SU-DHL-6 (cell line): ENCODE results near the gene JAK1.

Experiments used
- H2AFZ ChIP-seq: fragments of 200-600 bp; sonication (generic); 2 replicates; pipeline ENCODE4 v1.6.1; 2014; ENCODE audit warnings: low read depth, mild to moderate bottlenecking, moderate library complexity, mixed read lengths, antibody characterized with exemption, low read length; ENCODE audit not compliant: severe bottlenecking
- H3F3A ChIP-seq: fragments of 200-600 bp; shearing (Covaris generic); 2 replicates; pipeline ENCODE4 v1.6.0; 2016; ENCODE audit warnings: antibody characterized with exemption, mild to moderate bottlenecking; ENCODE audit not compliant: insufficient read depth
- H3K27ac ChIP-seq: fragments of 200-600 bp; sonication (generic); 2 replicates; pipeline ENCODE4 v1.5.1; 2016; ENCODE audit warnings: low read depth, mild to moderate bottlenecking, low read length, moderate library complexity, mixed read lengths
- H3K27me3 ChIP-seq: fragments of 200-600 bp; sonication (generic), shearing (Covaris generic); 2 replicates; pipeline ENCODE4 v1.6.0; 2014; ENCODE audit warnings: mild to moderate bottlenecking, low read length
- H3K36me3 ChIP-seq: fragments of 200-600 bp; sonication (generic); 2 replicates; pipeline ENCODE4 v1.6.1; 2014; ENCODE audit warnings: mild to moderate bottlenecking, low read length, mixed read lengths
- H3K4me2 ChIP-seq: fragments of 300-600, 200-600 bp; shearing (Covaris generic), sonication (generic); 2 replicates; pipeline ENCODE4 v1.6.0; 2014; ENCODE audit warnings: low read length, low read depth, mild to moderate bottlenecking; ENCODE audit not compliant: poor library complexity, severe bottlenecking
- H3K4me3 ChIP-seq: fragments of 200-600 bp; sonication (generic); 2 replicates; pipeline ENCODE4 v1.5.1; 2014; ENCODE audit warnings: antibody characterized with exemption, low read length, mild to moderate bottlenecking, mixed read lengths; ENCODE audit not compliant: insufficient read depth, poor library complexity, severe bottlenecking
- H3K79me2 ChIP-seq: fragments of 200-600 bp; sonication (generic); 2 replicates; pipeline ENCODE4 v1.6.1; 2014; ENCODE audit warnings: mild to moderate bottlenecking, low read length, moderate library complexity; ENCODE audit not compliant: insufficient read depth
- H3K9ac ChIP-seq: fragments of 200-600 bp; sonication (generic); 2 replicates; pipeline ENCODE4 v1.7.0; 2014; ENCODE audit warnings: mild to moderate bottlenecking, low read length
- H3K9me2 ChIP-seq: fragments of 200-600 bp; sonication (generic); replicated peaks from 2 replicates; pipeline ENCODE4 v1.6.1; 2014; ENCODE audit warnings: low read length; ENCODE audit not compliant: insufficient read depth
- H3K9me3 ChIP-seq: fragments of 200-600 bp; sonication (generic); 2 replicates; pipeline ENCODE4 v1.6.1; 2014; ENCODE audit warnings: low read length, mixed read lengths; ENCODE audit not compliant: insufficient read depth
- H4K20me1 ChIP-seq: fragments of 200-600 bp; sonication (generic); 2 replicates; pipeline ENCODE4 v1.6.1; 2014; ENCODE audit warnings: low read depth, mild to moderate bottlenecking, antibody characterized with exemption, low read length, moderate library complexity, mixed read lengths
- EZH2phosphoT487 ChIP-seq: fragments of 200-600 bp; sonication (generic), shearing (Covaris generic); conservative IDR thresholded peaks from 2 replicates; pipeline ENCODE4 v1.6.1; 2018; ENCODE audit warnings: mild to moderate bottlenecking, antibody characterized with exemption, low read length, moderate library complexity, mixed read lengths
- TF ChIP-seq, protein P1 (sequence below): fragments of 200-600 bp; sonication (generic); IDR thresholded peaks from one replicate; pipeline ENCODE4 v1.5.1; 2017; ENCODE audit warnings: antibody characterized with exemption, mild to moderate bottlenecking, low read length, moderate library complexity; ENCODE audit not compliant: insufficient read depth, poor library complexity, severe bottlenecking

Gene JAK1

DNA sequence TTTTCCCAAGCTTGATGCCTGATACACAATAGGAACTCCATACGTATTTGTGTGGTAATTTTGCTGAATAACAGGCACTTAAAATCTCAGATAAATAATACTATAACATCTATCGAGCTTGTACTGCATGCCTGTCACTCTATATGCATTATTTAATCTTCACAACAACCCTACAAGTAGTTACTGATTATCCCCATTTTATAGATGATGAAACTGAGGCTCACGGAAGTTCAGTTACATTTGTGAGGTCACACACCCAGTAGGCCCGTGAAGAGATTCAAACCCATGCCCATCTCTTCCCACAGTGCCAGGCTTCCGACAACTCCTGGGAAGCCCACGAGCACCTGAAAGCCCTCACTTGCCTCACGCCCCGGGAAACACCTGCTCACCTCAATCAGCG lies 122.7 kb downstream of the JAK1 start:
- no peak overlapping the region for H3K4me2 ChIP-seq
- H4K20me1 ChIP-seq = no peaks in the 10 kb centered on the region
- no peak overlapping the region for H3K27ac ChIP-seq
- no peak overlapping the region for H3K4me3 ChIP-seq
- no peaks in the 10 kb centered on the region for H3K27me3 ChIP-seq
- H3K9ac ChIP-seq = no peak overlapping the region
- H3K9me2 ChIP-seq = no peaks in the 10 kb centered on the region
- TF ChIP-seq EZH2phosphoT487 = no peak
- TF ChIP-seq, protein P1, sequence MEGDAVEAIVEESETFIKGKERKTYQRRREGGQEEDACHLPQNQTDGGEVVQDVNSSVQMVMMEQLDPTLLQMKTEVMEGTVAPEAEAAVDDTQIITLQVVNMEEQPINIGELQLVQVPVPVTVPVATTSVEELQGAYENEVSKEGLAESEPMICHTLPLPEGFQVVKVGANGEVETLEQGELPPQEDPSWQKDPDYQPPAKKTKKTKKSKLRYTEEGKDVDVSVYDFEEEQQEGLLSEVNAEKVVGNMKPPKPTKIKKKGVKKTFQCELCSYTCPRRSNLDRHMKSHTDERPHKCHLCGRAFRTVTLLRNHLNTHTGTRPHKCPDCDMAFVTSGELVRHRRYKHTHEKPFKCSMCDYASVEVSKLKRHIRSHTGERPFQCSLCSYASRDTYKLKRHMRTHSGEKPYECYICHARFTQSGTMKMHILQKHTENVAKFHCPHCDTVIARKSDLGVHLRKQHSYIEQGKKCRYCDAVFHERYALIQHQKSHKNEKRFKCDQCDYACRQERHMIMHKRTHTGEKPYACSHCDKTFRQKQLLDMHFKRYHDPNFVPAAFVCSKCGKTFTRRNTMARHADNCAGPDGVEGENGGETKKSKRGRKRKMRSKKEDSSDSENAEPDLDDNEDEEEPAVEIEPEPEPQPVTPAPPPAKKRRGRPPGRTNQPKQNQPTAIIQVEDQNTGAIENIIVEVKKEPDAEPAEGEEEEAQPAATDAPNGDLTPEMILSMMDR = no peak
- H3K79me2 ChIP-seq = no peaks in the 10 kb centered on the region
- no peaks in the 10 kb centered on the region for H3K36me3 ChIP-seq
- H3K9me3 ChIP-seq = no peaks in the 10 kb centered on the region
- no peaks in the 10 kb centered on the region for H3F3A ChIP-seq
- no peak overlapping the region for H2AFZ ChIP-seq

DNA sequence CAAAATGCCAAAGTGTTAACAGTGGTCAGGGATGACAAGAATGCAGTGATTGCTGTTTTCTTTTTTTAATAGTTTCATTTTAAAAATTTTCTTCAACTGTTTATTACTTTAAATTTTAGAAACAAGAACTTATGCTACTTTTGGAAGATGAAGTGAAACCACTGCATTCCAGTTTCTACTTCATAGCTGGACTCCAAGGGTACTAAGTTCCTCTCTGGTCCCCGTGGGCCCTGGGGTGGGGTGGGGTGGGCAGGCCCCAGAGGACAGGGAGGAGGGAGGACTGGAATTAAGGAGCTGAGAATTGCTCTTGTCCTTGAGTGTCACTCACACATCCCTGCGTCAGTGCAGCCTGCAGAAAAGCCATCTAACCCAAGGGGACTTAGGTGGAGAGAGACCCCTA lies 124.1 kb downstream of the JAK1 start:
- H3K9me2 ChIP-seq = no peaks in the 10 kb centered on the region
- H3K4me3 ChIP-seq = no peak overlapping the region
- H3K79me2 ChIP-seq = no peaks in the 10 kb centered on the region
- TF ChIP-seq, protein P1 = no peak
- no peak for TF ChIP-seq EZH2phosphoT487
- H3K36me3 ChIP-seq = no peaks in the 10 kb centered on the region
- H4K20me1 ChIP-seq = no peaks in the 10 kb centered on the region
- no peak overlapping the region for H2AFZ ChIP-seq
- H3K27me3 ChIP-seq = no peaks in the 10 kb centered on the region
- no peak overlapping the region for H3K9ac ChIP-seq
- H3F3A ChIP-seq = no peaks in the 10 kb centered on the region
- H3K4me2 ChIP-seq = no peak overlapping the region
- no peaks in the 10 kb centered on the region for H3K9me3 ChIP-seq
- H3K27ac ChIP-seq = no peak overlapping the region

DNA sequence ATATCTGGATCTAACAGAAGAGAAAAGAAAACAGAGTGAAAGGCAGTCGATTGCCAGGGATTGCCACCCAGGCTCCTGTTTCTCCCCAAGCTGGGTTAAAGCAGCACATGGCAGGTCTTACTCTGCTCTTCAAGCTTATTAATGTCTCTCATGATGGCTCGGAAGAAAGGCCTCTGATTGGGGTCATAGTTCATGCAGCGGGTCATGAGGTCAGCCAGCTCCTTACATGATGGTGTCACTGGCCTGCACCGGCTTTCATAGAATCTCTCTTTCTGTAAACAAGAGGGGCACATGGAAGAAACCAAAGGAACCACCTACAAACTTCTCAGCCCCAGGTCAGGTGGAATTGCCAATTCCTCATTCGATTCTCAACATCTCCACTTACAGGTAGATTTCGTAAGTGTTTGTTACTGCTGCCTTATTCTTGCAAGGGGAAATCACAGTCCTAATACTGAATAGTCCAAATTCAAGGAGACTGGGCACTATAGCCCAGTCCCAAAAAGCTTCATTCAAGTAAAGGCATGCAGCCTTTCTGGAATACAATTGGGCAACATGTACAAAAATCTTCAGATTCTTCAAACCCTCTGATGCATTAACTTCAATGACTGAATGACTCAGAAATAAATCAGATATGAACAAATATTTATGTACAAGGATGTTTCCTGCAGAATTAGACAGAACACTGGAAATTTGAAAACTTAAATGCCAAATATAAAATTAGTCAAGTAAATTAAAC lies 124.9 kb downstream of the JAK1 start:
- H3K27ac ChIP-seq = no peak overlapping the region
- H3K9me3 ChIP-seq = no peaks in the 10 kb centered on the region
- no peaks in the 10 kb centered on the region for H3K27me3 ChIP-seq
- H3F3A ChIP-seq = no peaks in the 10 kb centered on the region
- no peak overlapping the region for H3K9ac ChIP-seq
- H2AFZ ChIP-seq = no peak overlapping the region
- no peaks in the 10 kb centered on the region for H3K79me2 ChIP-seq
- H3K4me3 ChIP-seq = no peak overlapping the region
- H3K36me3 ChIP-seq = no peaks in the 10 kb centered on the region
- no peaks in the 10 kb centered on the region for H4K20me1 ChIP-seq
- H3K9me2 ChIP-seq = no peaks in the 10 kb centered on the region
- no peak overlapping the region for H3K4me2 ChIP-seq
- TF ChIP-seq, protein P1 = no peak
- no peak for TF ChIP-seq EZH2phosphoT487
